ENCODE measurements around the gene MAP4K2. TPM values are rescaled to one million over a fixed set of nuclear protein-coding genes. Genes with fewer than 3 reads are reported as not detected.

MAP4K2 gene
- polyA plus RNA-seq, 3 donors, result 9.9 to 38.0 (median 12.6) TPM

DNA sequence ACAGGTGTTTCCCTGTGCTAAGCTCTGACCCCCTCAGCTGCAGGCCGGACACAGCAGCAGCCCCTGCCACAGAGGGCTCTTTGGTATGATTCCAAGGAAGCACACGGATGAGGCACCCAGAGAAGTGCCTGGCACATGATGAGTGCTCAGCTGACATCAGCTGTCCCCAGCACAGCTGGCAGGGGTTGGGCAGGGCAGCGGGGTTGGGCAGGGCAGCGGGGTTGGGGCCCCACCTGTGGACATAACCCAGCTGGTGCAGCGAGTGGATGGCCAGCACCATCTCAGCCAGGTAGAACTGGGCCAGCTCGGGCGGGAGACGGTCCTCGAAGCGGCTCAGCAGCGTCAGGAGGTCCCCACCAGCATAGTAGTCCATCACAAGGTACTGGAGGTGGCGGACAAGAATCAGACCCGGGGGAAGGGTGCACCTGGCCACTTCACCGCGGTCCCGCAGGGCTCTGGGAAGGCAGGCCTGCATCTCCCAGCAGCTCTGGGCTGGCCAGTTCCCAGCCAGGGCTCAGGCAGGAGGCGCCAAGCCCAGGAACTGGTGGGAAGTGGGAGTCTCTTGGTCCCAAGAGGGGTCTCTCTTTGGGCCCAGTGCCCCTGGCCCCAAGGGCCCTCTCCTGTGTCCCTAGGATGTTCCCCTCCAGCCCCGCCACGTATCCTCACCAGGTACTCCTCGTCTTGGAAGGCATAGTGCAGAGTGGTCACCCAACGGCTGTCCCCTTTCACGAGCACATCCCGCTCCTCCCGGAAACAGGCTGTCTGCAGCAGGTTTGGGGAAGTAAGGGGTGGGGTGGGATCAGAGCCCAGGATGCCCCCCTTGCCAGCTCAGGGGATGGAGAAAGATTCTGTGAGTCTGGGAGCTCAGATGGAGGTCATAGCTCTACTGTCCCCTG, 37.1 kb upstream of the MAP4K2 start:
- H3K9ac ChIP-seq (ENCODE audit: insufficient read depth, low read length, poor library complexity, severe bottlenecking), result no peak overlapping the region
- H3K9me3 Mint-ChIP-seq, result peaks cover 0 to 2% (median 0%) of the 10 kb centered on the region in 7 donors
- peaks cover 0 to 2% of the 10 kb centered on the region in 2 donors for H3K36me3 Mint-ChIP-seq
- no peaks in the 10 kb centered on the region for H4K20me1 ChIP-seq (ENCODE audit: insufficient read depth, low read length)
- no peak overlapping the region for H3K4me2 ChIP-seq (replicated peaks; ENCODE audit: extremely low read depth, low read length, poor library complexity, severe bottlenecking)
- 96% methylated on average over 19 of the region's 24 CpGs for WGBS (ENCODE audit: insufficient coverage)
- no peaks in the 10 kb centered on the region for H3K36me3 ChIP-seq (replicated peaks in 1 of 2; ENCODE audit: control insufficient read depth in 1 of 2, insufficient read depth in 2 of 2, low read length in 2 of 2)
- H3K79me2 ChIP-seq (ENCODE audit: insufficient read depth, low read length), result no peaks in the 10 kb centered on the region
- no peaks in the 10 kb centered on the region for H3K9me3 ChIP-seq (replicated peaks in 1 of 2; ENCODE audit: control insufficient read depth in 1 of 2, insufficient read depth in 1 of 2, low read length in 2 of 2)
- intact Hi-C loops (cut with micrococcal nuclease), result loop anchor here in 1 of 2 donors (10.0 kb wide), 2 partner anchors 55 to 175 kb away; partner anchors contain the start of gene ARL2
- H3K4me3 Mint-ChIP-seq, result no peak overlapping the region
- H3K27me3 ChIP-seq (ENCODE audit: control insufficient read depth in 2 of 2, insufficient read depth in 2 of 2, low read length in 2 of 2), result peaks cover 0 to 9% of the 10 kb centered on the region in 2 donors
- peaks cover 6 to 15% (median 12%) of the 10 kb centered on the region in 3 donors for H3K27me3 Mint-ChIP-seq (ENCODE audit: low read depth in 3 of 3)
- no peak overlapping the region for H3K27ac ChIP-seq (ENCODE audit: low read depth in 1 of 2, low read length in 2 of 2)
- no peak overlapping the region for H3K4me3 ChIP-seq (replicated peaks in 1 of 3; ENCODE audit: low read depth in 2 of 3, low read length in 3 of 3)
- TF ChIP-seq, protein P1, sequence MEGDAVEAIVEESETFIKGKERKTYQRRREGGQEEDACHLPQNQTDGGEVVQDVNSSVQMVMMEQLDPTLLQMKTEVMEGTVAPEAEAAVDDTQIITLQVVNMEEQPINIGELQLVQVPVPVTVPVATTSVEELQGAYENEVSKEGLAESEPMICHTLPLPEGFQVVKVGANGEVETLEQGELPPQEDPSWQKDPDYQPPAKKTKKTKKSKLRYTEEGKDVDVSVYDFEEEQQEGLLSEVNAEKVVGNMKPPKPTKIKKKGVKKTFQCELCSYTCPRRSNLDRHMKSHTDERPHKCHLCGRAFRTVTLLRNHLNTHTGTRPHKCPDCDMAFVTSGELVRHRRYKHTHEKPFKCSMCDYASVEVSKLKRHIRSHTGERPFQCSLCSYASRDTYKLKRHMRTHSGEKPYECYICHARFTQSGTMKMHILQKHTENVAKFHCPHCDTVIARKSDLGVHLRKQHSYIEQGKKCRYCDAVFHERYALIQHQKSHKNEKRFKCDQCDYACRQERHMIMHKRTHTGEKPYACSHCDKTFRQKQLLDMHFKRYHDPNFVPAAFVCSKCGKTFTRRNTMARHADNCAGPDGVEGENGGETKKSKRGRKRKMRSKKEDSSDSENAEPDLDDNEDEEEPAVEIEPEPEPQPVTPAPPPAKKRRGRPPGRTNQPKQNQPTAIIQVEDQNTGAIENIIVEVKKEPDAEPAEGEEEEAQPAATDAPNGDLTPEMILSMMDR (IDR thresholded peaks at IDR 0.05), result no peak
- H3K27ac Mint-ChIP-seq, result no peak overlapping the region
- H3K4me1 ChIP-seq (ENCODE audit: control insufficient read depth in 1 of 2, insufficient read depth in 2 of 2, low read length in 2 of 2), result peaks cover 9 to 14% of the 10 kb centered on the region in 2 donors
- H3K4me1 Mint-ChIP-seq, result peaks cover 7% of the 10 kb centered on the region
- DNase-seq, result no peak
- no peak overlapping the region for H2AFZ ChIP-seq (ENCODE audit: insufficient read depth, low read depth, low read length, poor library complexity, severe bottlenecking)

DNA sequence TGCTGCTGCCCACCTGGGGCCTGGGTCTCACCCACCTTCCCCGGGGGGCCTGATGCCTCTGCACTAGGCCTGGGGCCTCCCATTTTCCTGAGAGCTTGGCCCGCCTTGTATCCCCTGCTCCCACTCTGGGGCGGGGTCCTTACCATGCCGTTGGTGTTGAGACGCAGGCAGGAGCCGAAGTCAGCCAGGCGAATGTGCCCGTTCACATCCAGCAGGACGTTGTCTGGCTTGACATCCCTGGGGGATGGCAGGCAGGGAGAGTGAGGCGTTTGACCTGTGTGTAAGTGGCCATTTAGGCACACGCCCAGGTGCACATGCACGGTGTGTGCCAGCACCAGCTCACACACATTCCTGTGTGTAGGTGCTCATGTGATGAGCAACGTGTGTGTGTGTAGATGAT, 36.3 kb upstream of the MAP4K2 start:
- Histone ChIP-seq H3K36me3 (replicated peaks in 1 of 2; ENCODE audit: control insufficient read depth in 1 of 2, insufficient read depth in 2 of 2, low read length in 2 of 2) (no peaks in the 10 kb centered on the region), H3K4me2 (replicated peaks; ENCODE audit: extremely low read depth, low read length, poor library complexity, severe bottlenecking) (no peak overlapping the region), H3K9me3 (replicated peaks in 1 of 2; ENCODE audit: control insufficient read depth in 1 of 2, insufficient read depth in 1 of 2, low read length in 2 of 2) (no peaks in the 10 kb centered on the region), H3K4me3 (replicated peaks in 1 of 3; ENCODE audit: low read depth in 2 of 3, low read length in 3 of 3) (no peak overlapping the region), H3K4me1 (ENCODE audit: control insufficient read depth in 1 of 2, insufficient read depth in 2 of 2, low read length in 2 of 2) (peaks cover 3 to 6% of the 10 kb centered on the region in 2 donors), H3K9ac (ENCODE audit: insufficient read depth, low read length, poor library complexity, severe bottlenecking) (no peak overlapping the region), H3K79me2 (ENCODE audit: insufficient read depth, low read length) (no peaks in the 10 kb centered on the region), H2AFZ (ENCODE audit: insufficient read depth, low read depth, low read length, poor library complexity, severe bottlenecking) (no peak overlapping the region), H3K27me3 (ENCODE audit: control insufficient read depth in 2 of 2, insufficient read depth in 2 of 2, low read length in 2 of 2) (peaks cover 0 to 5% of the 10 kb centered on the region in 2 donors), H3K27ac (ENCODE audit: low read depth in 1 of 2, low read length in 2 of 2) (no peak overlapping the region), H4K20me1 (ENCODE audit: insufficient read depth, low read length) (no peaks in the 10 kb centered on the region)
- Mint-ChIP-seq H3K27ac (peak overlapping the region in 1 of 7 donors; percentile 31), H3K9me3 (peaks cover 0 to 2% (median 0%) of the 10 kb centered on the region in 7 donors), H3K27me3 (ENCODE audit: low read depth in 3 of 3) (peaks cover 6 to 11% (median 10%) of the 10 kb centered on the region in 3 donors), H3K4me3 (no peak overlapping the region), H3K4me1 (peaks cover 5% of the 10 kb centered on the region), H3K36me3 (peaks cover 0 to 2% of the 10 kb centered on the region in 2 donors)
- 96% methylated on average over 12 of the region's 13 CpGs for WGBS (ENCODE audit: insufficient coverage)
- intact Hi-C loops (cut with micrococcal nuclease), result no loop called here
- DNase-seq, result no peak
- TF ChIP-seq, protein P1 (IDR thresholded peaks at IDR 0.05), result no peak

Measured in CD14-positive monocyte (primary cell).